Vagina (tissue), 2 donors: ENCODE data around the gene ABCB4. TPM values are rescaled to one million over a fixed set of nuclear protein-coding genes. Genes with fewer than 3 reads are reported as not detected.

ENCODE experiments used
- DNase-seq, 2 donors: peaks; one replicate each; pipeline ENCODE4 v3.0.0-alpha.2; 2017; ENCODE audit errors: extremely low spot score in 2 of 2
- H3K27ac ChIP-seq: fragments of 200-600 bp; sonication (generic); one replicate; pipeline ENCODE4 v1.5.1; 2019
- H3K27me3 ChIP-seq: fragments of 200-600 bp; sonication (generic); one replicate; pipeline ENCODE4 v1.5.1; 2019
- H3K36me3 ChIP-seq, 2 donors: fragments of 200-600 bp; sonication (generic); one replicate each; pipeline ENCODE4 v1.5.1; 2017 to 2019
- H3K4me1 ChIP-seq: fragments of 200-600 bp; sonication (generic); one replicate; pipeline ENCODE4 v1.5.1; 2019
- H3K4me3 ChIP-seq, 2 donors: fragments of 200-600 bp; sonication (generic); 1 replicate in 1 of 2; 2 replicates in 1 of 2; pipeline ENCODE4 v1.5.1; 2016 to 2019
- H3K9me3 ChIP-seq: fragments of 200-600 bp; sonication (generic); one replicate; pipeline ENCODE4 v1.5.1; 2019
- CTCF ChIP-seq, 3 experiments: fragments of 450-650 bp in 2 of 3; fragments of 200-600 bp in 1 of 3; sonication (generic) in 1 of 3; IDR thresholded peaks; one replicate each; pipeline ENCODE4 v1.5.1; 2017 to 2019; ENCODE audit warnings: antibody characterized with exemption in 3 of 3, mild to moderate bottlenecking in 2 of 3, moderate library complexity in 2 of 3
- POLR2A ChIP-seq, 2 donors: fragments of 450-650 bp; IDR thresholded peaks; one replicate each; pipeline ENCODE4 v1.6.1; 2017; ENCODE audit warnings: antibody characterized with exemption in 2 of 2, mild to moderate bottlenecking in 2 of 2, moderate library complexity in 2 of 2
- POLR2AphosphoS5 ChIP-seq, 2 donors: sonication (generic); formaldehyde crosslinking; IDR thresholded peaks; one replicate each; pipeline ENCODE4 v1.9.0; 2017; ENCODE audit warnings: antibody characterized with exemption in 2 of 2, mild to moderate bottlenecking in 2 of 2, low read depth in 1 of 2; ENCODE audit not compliant: insufficient read depth in 1 of 2
- intact Hi-C: fragments of 100-400 bp; cut with DNase I; formaldehyde crosslinking; loops from one replicate; pipeline ENCODE4 v1.15.1; 2023
- total RNA-seq: library from RNA; depleted of rRNA; stranded (reverse); fragments of >200 nt; gene quantifications from one replicate; pipeline ENCODE4 v1.2.3, GENCODE V29; 2016

Gene ABCB4
- total RNA-seq, 1 donor from 2014 or later, result 0.49 TPM

GRCh38 chr7:87450706-87451105 is 24.8 kb downstream of the ABCB4 start:
- intact Hi-C loops, result no loop called here
- DNase-seq, result no peak

GRCh38 chr7:87448388-87448787 is 27.1 kb downstream of the ABCB4 start:
- H3K36me3 ChIP-seq, result no peaks in the 10 kb centered on the region
- no peak for TF ChIP-seq POLR2AphosphoS5 (IDR thresholded peaks at IDR 0.05; ENCODE audit: insufficient read depth in 1 of 2, low read depth in 1 of 2)
- no peak for TF ChIP-seq CTCF (IDR thresholded peaks at IDR 0.05)
- TF ChIP-seq POLR2A (IDR thresholded peaks at IDR 0.05), result no peak
- intact Hi-C loops, result no loop called here
- no peaks in the 10 kb centered on the region for H3K4me1 ChIP-seq
- H3K27me3 ChIP-seq, result no peaks in the 10 kb centered on the region
- H3K9me3 ChIP-seq, result no peaks in the 10 kb centered on the region
- H3K27ac ChIP-seq, result no peak overlapping the region
- no peak overlapping the region for H3K4me3 ChIP-seq
- no peak for DNase-seq

More at GRCh38 chr7:87450706-87451105, 24.8 kb downstream of the ABCB4 start:
- Histone ChIP-seq H3K4me3 (no peak overlapping the region), H3K9me3 (no peaks in the 10 kb centered on the region), H3K27me3 (no peaks in the 10 kb centered on the region), H3K27ac (no peak overlapping the region), H3K4me1 (no peaks in the 10 kb centered on the region), H3K36me3 (no peaks in the 10 kb centered on the region)
- TF ChIP-seq POLR2A (IDR thresholded peaks at IDR 0.05) (no peak), POLR2AphosphoS5 (IDR thresholded peaks at IDR 0.05; ENCODE audit: insufficient read depth in 1 of 2, low read depth in 1 of 2) (no peak), CTCF (IDR thresholded peaks at IDR 0.05) (no peak)

GRCh38 chr7:87447116-87447635 is 28.3 kb downstream of the ABCB4 start:
- Histone ChIP-seq H3K36me3 (no peaks in the 10 kb centered on the region), H3K27ac (no peak overlapping the region), H3K4me1 (no peaks in the 10 kb centered on the region), H3K4me3 (no peak overlapping the region), H3K27me3 (no peaks in the 10 kb centered on the region), H3K9me3 (no peaks in the 10 kb centered on the region)
- TF ChIP-seq POLR2A (IDR thresholded peaks at IDR 0.05), result no peak
- no peak for TF ChIP-seq CTCF (IDR thresholded peaks at IDR 0.05)
- TF ChIP-seq POLR2AphosphoS5 (IDR thresholded peaks at IDR 0.05; ENCODE audit: insufficient read depth in 1 of 2, low read depth in 1 of 2), result no peak
- DNase-seq, result no peak
- intact Hi-C loops, result no loop called here

GRCh38 chr7:87445897-87446296 is 29.6 kb downstream of the ABCB4 start:
- TF ChIP-seq POLR2AphosphoS5 (IDR thresholded peaks at IDR 0.05; ENCODE audit: insufficient read depth in 1 of 2, low read depth in 1 of 2), result no peak
- no peak for TF ChIP-seq POLR2A (IDR thresholded peaks at IDR 0.05)
- TF ChIP-seq CTCF (IDR thresholded peaks at IDR 0.05), result no peak
- no peaks in the 10 kb centered on the region for H3K36me3 ChIP-seq
- H3K4me1 ChIP-seq, result no peaks in the 10 kb centered on the region
- no peak for DNase-seq
- H3K4me3 ChIP-seq, result no peak overlapping the region
- intact Hi-C loops, result no loop called here
- H3K9me3 ChIP-seq, result no peaks in the 10 kb centered on the region
- no peak overlapping the region for H3K27ac ChIP-seq
- H3K27me3 ChIP-seq, result no peaks in the 10 kb centered on the region

GRCh38 chr7:87435546-87435945 is 39.9 kb downstream of the ABCB4 start:
- Histone ChIP-seq H3K9me3 (no peaks in the 10 kb centered on the region), H3K27ac (no peak overlapping the region), H3K4me3 (no peak overlapping the region), H3K27me3 (no peaks in the 10 kb centered on the region), H3K36me3 (no peaks in the 10 kb centered on the region), H3K4me1 (no peaks in the 10 kb centered on the region)
- DNase-seq, result no peak
- intact Hi-C loops, result no loop called here
- no peak for TF ChIP-seq CTCF (IDR thresholded peaks at IDR 0.05)
- no peak for TF ChIP-seq POLR2AphosphoS5 (IDR thresholded peaks at IDR 0.05; ENCODE audit: insufficient read depth in 1 of 2, low read depth in 1 of 2)
- no peak for TF ChIP-seq POLR2A (IDR thresholded peaks at IDR 0.05)
